Measurements from ENCODE around the gene HTR2A. TPM values are rescaled to one million over a fixed set of nuclear protein-coding genes. Genes with fewer than 3 reads are reported as not detected.

HTR2A gene
- total RNA-seq, 2 donors from 2014 or later, result not detected

GRCh38 chr13:46894568-46894967 lies 2.3 kb downstream of the HTR2A start:
- H3K27ac Mint-ChIP-seq, result no peak overlapping the region
- no peaks in the 10 kb centered on the region for H3K36me3 Mint-ChIP-seq (ENCODE audit: low read depth)
- H3K27me3 Mint-ChIP-seq, result peaks cover 53% of the 10 kb centered on the region
- H3K4me1 Mint-ChIP-seq, result peaks cover 5% of the 10 kb centered on the region
- peak overlapping the region; percentile 65 for H3K4me3 Mint-ChIP-seq
- no peaks in the 10 kb centered on the region for H3K9me3 Mint-ChIP-seq
- ATAC-seq (replicated peaks), result peak; percentile 9

GRCh38 chr13:46893798-46894560 lies 2.9 kb downstream of the HTR2A start:
- no peaks in the 10 kb centered on the region for H3K36me3 Mint-ChIP-seq (ENCODE audit: low read depth)
- H3K27me3 Mint-ChIP-seq, result peaks cover 57% of the 10 kb centered on the region
- no peaks in the 10 kb centered on the region for H3K9me3 Mint-ChIP-seq
- H3K27ac Mint-ChIP-seq, result no peak overlapping the region
- ATAC-seq (replicated peaks), result peak; percentile 90
- peak overlapping the region; percentile 65 for H3K4me3 Mint-ChIP-seq
- peaks cover 5% of the 10 kb centered on the region for H3K4me1 Mint-ChIP-seq

- H3K27me3 Mint-ChIP-seq, result peaks cover 56% of the 10 kb centered on the region
- H3K27ac Mint-ChIP-seq, result no peak overlapping the region
- no peaks in the 10 kb centered on the region for H3K9me3 Mint-ChIP-seq
- peak overlapping the region; percentile 65 for H3K4me3 Mint-ChIP-seq
- no peaks in the 10 kb centered on the region for H3K36me3 Mint-ChIP-seq (ENCODE audit: low read depth)
- peaks cover 5% of the 10 kb centered on the region for H3K4me1 Mint-ChIP-seq
- no peak for ATAC-seq (replicated peaks)
Observed at GRCh38 chr13:46893221-46893740, 3.6 kb downstream of the HTR2A start.

GRCh38 chr13:46885018-46885417 lies 11.8 kb downstream of the HTR2A start:
- ATAC-seq (replicated peaks), result no peak
- Mint-ChIP-seq H3K36me3 (ENCODE audit: low read depth) (no peaks in the 10 kb centered on the region), H3K9me3 (no peaks in the 10 kb centered on the region), H3K4me1 (no peaks in the 10 kb centered on the region), H3K27ac (no peak overlapping the region), H3K27me3 (peaks cover 40% of the 10 kb centered on the region), H3K4me3 (no peak overlapping the region)

GRCh38 chr13:46884531-46884930 lies 12.3 kb downstream of the HTR2A start:
- Mint-ChIP-seq H3K9me3 (no peaks in the 10 kb centered on the region), H3K27me3 (peaks cover 35% of the 10 kb centered on the region), H3K4me1 (no peaks in the 10 kb centered on the region), H3K36me3 (ENCODE audit: low read depth) (no peaks in the 10 kb centered on the region), H3K4me3 (no peak overlapping the region), H3K27ac (no peak overlapping the region)
- no peak for ATAC-seq (replicated peaks)

GRCh38 chr13:46881621-46882020 lies 15.2 kb downstream of the HTR2A start:
- no peak for ATAC-seq (replicated peaks)
- no peaks in the 10 kb centered on the region for H3K9me3 Mint-ChIP-seq
- no peaks in the 10 kb centered on the region for H3K36me3 Mint-ChIP-seq (ENCODE audit: low read depth)
- no peak overlapping the region for H3K27ac Mint-ChIP-seq
- peaks cover 41% of the 10 kb centered on the region for H3K27me3 Mint-ChIP-seq
- no peaks in the 10 kb centered on the region for H3K4me1 Mint-ChIP-seq
- no peak overlapping the region for H3K4me3 Mint-ChIP-seq

GRCh38 chr13:46874006-46874405 lies 22.8 kb downstream of the HTR2A start:
- Mint-ChIP-seq H3K27ac (no peak overlapping the region), H3K36me3 (ENCODE audit: low read depth) (no peaks in the 10 kb centered on the region), H3K27me3 (peaks cover 25% of the 10 kb centered on the region), H3K9me3 (no peaks in the 10 kb centered on the region), H3K4me1 (no peaks in the 10 kb centered on the region), H3K4me3 (no peak overlapping the region)
- ATAC-seq (replicated peaks), result no peak

- Mint-ChIP-seq H3K4me1 (no peaks in the 10 kb centered on the region), H3K36me3 (ENCODE audit: low read depth) (no peaks in the 10 kb centered on the region), H3K9me3 (no peaks in the 10 kb centered on the region), H3K27ac (no peak overlapping the region), H3K4me3 (no peak overlapping the region), H3K27me3 (peaks cover 9% of the 10 kb centered on the region)
- no peak for ATAC-seq (replicated peaks)
Observed at GRCh38 chr13:46871557-46871956, 25.3 kb downstream of the HTR2A start.

- Mint-ChIP-seq H3K27ac (no peak overlapping the region), H3K9me3 (no peaks in the 10 kb centered on the region), H3K27me3 (peaks cover 4% of the 10 kb centered on the region), H3K4me3 (no peak overlapping the region), H3K36me3 (ENCODE audit: low read depth) (no peaks in the 10 kb centered on the region), H3K4me1 (no peaks in the 10 kb centered on the region)
- ATAC-seq (replicated peaks), result no peak
Observed at GRCh38 chr13:46868091-46868490, 28.8 kb downstream of the HTR2A start.

- H3K36me3 Mint-ChIP-seq (ENCODE audit: low read depth), result no peaks in the 10 kb centered on the region
- H3K9me3 Mint-ChIP-seq, result no peaks in the 10 kb centered on the region
- no peaks in the 10 kb centered on the region for H3K4me1 Mint-ChIP-seq
- peaks cover 8% of the 10 kb centered on the region for H3K27me3 Mint-ChIP-seq
- H3K4me3 Mint-ChIP-seq, result no peak overlapping the region
- no peak for ATAC-seq (replicated peaks)
- no peak overlapping the region for H3K27ac Mint-ChIP-seq
Observed at GRCh38 chr13:46866150-46866549, 30.7 kb downstream of the HTR2A start.

GRCh38 chr13:46864941-46865340 lies 31.9 kb downstream of the HTR2A start:
- Mint-ChIP-seq H3K36me3 (ENCODE audit: low read depth) (no peaks in the 10 kb centered on the region), H3K27ac (no peak overlapping the region), H3K4me3 (no peak overlapping the region), H3K27me3 (peaks cover 12% of the 10 kb centered on the region), H3K9me3 (no peaks in the 10 kb centered on the region), H3K4me1 (no peaks in the 10 kb centered on the region)
- ATAC-seq (replicated peaks), result no peak

- Mint-ChIP-seq H3K36me3 (ENCODE audit: low read depth) (no peaks in the 10 kb centered on the region), H3K4me3 (no peak overlapping the region), H3K9me3 (no peaks in the 10 kb centered on the region), H3K4me1 (no peaks in the 10 kb centered on the region), H3K27me3 (peaks cover 16% of the 10 kb centered on the region), H3K27ac (no peak overlapping the region)
- ATAC-seq (replicated peaks), result no peak
Observed at GRCh38 chr13:46861959-46862358, 34.9 kb downstream of the HTR2A start.

- no peaks in the 10 kb centered on the region for H3K4me1 Mint-ChIP-seq
- ATAC-seq (replicated peaks), result no peak
- H3K27ac Mint-ChIP-seq, result no peak overlapping the region
- no peaks in the 10 kb centered on the region for H3K9me3 Mint-ChIP-seq
- H3K36me3 Mint-ChIP-seq (ENCODE audit: low read depth), result no peaks in the 10 kb centered on the region
- no peak overlapping the region for H3K4me3 Mint-ChIP-seq
- peaks cover 16% of the 10 kb centered on the region for H3K27me3 Mint-ChIP-seq
Observed at GRCh38 chr13:46860722-46861121, 36.1 kb downstream of the HTR2A start.

GRCh38 chr13:46858776-46859175 lies 38.1 kb downstream of the HTR2A start:
- Mint-ChIP-seq H3K9me3 (no peaks in the 10 kb centered on the region), H3K36me3 (ENCODE audit: low read depth) (no peaks in the 10 kb centered on the region), H3K4me1 (no peaks in the 10 kb centered on the region), H3K4me3 (no peak overlapping the region), H3K27me3 (peaks cover 22% of the 10 kb centered on the region), H3K27ac (no peak overlapping the region)
- ATAC-seq (replicated peaks), result no peak

GRCh38 chr13:46858163-46858562 lies 38.7 kb downstream of the HTR2A start:
- H3K4me3 Mint-ChIP-seq, result no peak overlapping the region
- no peaks in the 10 kb centered on the region for H3K9me3 Mint-ChIP-seq
- H3K27ac Mint-ChIP-seq, result no peak overlapping the region
- H3K27me3 Mint-ChIP-seq, result peaks cover 24% of the 10 kb centered on the region
- no peak for ATAC-seq (replicated peaks)
- H3K4me1 Mint-ChIP-seq, result no peaks in the 10 kb centered on the region
- no peaks in the 10 kb centered on the region for H3K36me3 Mint-ChIP-seq (ENCODE audit: low read depth)
